GM18867 (cell line): ENCODE results near the gene LRRK2.
"Not testable (repeated sequence)": the region's sequence is repeated elsewhere in the genome, so short reads cannot be mapped to it uniquely, and the experiment has no call there.

Experiments used
- ATAC-seq: cut with Tn5 transposase; IDR thresholded peaks from one replicate; pipeline ENCODE4 v1.9.1; 2021; ENCODE audit warnings: mild to moderate bottlenecking, moderate library complexity; ENCODE audit not compliant: unreplicated experiment

The LRRK2 gene

DNA sequence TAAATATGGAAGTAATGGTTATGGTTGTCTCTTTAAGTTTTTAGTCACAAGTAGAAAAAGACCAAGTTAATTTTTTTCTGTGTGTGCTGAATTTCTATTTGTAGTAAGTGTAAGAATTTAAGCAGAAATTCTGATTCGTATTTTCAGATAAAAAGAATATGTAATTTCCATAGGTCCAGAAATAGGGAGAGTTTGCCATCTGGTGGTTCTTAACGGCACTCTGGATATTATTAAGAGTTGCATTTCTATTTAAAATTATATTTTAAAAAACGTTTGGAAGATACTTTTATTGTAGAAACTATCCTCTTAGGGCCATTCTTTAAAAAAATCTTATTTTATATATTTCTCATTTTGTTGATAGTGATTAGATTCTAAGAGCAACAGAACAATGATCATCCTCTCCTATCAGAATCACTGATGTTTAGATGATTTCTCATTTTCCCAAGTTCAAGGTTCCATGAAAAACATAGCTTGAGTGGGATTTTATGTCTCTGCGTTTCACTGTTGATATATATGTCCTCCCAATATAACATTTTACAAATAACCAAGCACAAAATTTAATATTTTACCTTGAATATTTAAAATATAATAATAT is 88.3 kb downstream of the LRRK2 start:
- no peak for ATAC-seq

DNA sequence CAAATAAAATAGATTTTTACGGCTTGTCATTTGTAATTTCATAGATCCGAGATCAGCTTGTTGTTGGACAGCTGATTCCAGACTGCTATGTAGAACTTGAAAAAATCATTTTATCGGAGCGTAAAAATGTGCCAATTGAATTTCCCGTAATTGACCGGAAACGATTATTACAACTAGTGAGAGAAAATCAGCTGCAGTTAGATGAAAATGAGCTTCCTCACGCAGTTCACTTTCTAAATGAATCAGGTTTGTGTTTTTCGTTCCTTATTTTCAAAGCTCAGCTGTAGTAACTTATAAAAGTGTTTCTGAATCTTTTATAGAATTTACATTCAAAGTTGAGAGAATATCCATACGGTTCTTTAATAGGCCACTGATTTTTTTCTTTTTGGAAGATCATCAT is 89.1 kb downstream of the LRRK2 start:
- ATAC-seq: peak; percentile 76

DNA sequence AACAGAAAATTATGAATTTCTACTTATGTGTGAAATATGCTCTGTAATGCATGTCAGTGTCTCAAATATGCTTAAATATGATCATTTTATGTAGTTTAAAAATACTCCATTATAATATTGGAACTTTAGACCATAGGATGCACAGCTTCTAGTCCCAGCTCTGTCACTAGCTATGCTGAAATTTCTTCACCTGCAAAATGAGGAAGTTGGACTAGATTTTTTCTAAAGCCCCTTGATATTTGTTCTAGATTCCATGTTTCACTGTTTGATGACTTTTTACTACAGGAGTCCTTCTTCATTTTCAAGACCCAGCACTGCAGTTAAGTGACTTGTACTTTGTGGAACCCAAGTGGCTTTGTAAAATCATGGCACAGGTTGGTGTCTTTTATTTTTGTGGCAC is 90.1 kb downstream of the LRRK2 start:
- no peak for ATAC-seq

DNA sequence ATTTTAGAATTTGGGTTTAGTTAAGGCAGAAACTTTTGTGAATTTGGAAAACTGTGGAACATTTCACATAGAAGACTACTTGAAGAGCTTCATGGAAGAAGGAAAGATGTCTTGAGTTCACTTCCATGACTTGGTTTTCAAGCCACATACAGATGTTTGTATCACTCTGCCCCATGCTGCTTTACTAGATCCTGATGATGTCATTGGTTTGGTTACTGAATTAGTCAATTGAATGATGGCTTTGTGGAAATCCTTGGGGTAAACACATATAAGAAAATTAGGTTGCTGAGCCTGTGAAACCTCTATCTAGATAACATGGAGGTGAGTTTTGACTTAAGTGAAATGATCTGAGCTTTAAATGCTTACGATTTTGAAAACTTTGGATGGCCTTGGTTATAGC is 90.6 kb downstream of the LRRK2 start:
- ATAC-seq: no peak

DNA sequence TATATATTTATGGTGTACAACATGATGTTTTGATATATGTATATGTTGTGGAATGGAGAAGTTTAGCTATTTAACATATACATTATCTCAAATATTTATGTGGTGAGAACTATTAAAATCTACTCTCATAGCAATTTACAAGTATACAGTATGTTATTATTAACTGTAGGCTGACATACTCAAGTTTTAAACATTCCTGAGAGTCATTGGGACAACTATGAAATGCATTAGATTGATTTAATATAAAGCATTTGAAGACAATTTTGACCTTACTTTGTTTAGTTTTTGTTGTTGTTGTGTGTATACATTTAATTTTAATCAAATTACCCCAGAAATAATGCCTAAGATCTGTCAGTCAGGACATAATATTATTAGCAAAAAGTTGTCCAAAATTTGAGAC is 99.5 kb downstream of the LRRK2 start:
- no peak for ATAC-seq

DNA sequence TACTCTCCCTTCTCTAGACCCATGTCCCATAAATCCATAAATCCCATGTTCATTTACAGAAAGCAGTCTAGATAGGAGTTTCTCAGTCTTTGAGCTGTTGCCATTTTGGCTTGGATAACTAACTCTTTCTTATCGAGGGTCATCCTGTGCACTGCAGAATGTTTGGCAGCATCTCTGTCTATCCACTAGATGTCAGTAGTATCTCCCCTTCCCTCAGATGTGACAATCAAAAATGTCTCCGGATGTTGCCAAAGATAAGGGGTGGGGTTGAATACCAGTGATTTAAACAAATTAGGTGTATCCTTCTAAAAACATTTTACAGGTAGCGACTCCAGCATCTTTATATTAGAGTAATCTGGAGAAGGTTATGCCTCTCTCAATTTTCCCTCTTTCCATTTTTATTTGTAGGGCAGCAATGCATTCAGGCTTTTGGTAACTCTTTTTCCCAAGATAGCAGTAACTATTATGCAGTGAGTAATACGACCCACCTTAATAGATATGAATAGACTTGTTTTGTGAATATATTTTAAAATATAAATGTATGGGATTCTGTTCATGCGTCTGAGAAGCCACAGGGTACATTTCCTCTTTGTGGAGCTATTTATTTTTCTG is 100.7 kb downstream of the LRRK2 start:
- peak; percentile 92 for ATAC-seq

DNA sequence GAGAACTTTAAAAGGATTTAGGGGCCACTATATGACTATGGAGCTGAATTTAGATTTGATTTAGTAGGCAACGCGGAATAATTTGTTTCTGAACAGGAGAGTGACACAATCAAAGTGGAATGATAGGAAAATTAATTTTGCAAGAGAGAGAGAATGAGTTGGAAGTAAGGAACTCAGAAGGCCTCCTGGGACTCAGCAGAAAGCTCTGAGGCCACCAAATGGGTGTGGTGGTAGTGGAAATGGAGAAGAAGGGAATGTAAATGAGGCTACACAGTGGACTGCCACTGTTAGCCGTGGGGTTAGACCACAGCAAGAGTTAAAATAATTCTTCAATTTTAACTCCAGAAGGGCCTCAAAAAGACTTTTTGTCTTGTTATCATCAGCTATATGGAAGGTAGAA is 102.7 kb downstream of the LRRK2 start:
- ATAC-seq: no peak

DNA sequence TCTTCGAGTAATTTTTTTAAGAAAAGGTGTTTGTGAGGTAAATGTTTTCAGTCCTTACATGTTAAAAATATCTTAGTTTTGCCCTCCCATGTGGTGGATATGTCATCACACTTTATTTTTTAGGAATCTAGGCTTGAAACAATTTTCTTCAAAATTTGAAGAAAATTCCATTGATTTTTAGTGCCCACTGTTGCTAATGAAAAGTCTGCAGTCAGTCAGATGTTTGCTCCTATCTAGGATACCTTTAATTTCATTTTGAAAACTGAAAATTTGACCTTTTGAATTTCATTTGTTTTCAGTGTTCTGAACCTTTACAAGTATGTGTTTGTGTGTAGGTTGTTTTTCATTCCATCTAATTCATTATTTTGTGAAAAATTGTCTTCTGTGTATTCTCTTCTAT is 105.4 kb downstream of the LRRK2 start:
- ATAC-seq: no peak

DNA sequence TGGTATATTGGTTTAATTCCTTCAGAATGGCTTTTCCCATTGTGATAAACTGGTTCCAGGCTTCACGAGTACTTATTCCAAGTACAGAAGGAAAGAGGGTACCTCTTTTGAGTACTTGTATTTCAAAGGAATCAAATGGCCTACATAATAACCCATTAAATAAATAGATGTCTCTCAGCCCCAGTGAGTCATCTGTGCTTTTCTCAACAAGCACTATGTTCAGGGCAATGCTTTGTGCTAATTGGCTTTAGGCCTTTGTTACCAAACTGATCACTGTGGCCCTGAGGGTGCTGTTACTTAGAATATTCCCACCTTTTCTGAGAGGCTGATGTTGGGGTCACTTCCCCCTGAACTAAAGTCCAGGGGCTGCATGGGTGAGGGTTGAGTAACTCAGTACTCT is 107.1 kb downstream of the LRRK2 start:
- ATAC-seq: no peak

DNA sequence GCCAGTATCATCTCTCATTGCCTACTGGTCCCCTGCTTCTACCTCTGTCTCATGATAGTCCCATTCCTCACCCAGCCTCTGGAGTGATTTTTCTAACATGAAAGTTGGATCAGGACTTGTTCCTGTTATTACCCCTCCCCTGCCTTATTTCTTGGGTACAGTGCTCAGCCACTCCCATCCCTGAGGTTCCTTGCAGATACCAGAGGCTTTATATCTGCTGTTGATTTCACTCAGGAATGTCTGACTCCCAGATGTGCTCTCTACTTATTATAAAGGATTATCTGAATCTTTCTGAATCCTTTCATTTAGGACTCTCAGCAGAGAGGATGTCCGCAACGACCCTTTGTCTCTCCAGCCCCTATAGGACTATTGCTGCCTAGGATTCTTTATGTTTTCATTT is 111.2 kb downstream of the LRRK2 start:
- no peak for ATAC-seq

DNA sequence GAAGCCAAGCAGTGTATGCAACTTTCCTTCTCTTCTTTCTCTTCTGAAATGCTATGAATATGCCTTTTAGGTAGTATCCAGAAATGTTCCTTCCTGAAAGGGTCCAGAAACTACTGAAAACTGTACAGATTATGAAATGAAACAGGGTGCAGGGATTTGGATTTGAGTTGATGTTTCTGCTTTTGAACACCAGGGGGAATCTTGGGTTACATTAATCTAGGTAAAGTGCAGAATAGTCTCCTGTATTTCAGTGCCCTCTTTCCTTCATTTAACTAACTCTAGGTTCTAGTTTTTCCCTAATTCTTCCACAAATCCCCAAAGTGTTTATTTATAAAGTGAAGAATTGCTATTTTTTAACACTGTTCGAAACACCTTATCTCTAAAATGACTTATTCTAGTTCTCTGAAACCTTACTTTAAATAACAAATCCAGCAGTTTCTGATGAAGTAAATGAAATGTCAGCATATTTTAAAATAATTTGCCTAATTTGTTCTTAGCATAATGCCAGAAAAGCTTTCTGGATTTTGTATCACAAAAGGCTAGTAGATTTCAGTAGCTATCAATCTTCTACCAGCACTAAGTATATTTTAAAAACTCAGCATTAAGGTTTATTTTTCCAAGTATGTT is 111.9 kb downstream of the LRRK2 start:
- peak; percentile 50 for ATAC-seq

DNA sequence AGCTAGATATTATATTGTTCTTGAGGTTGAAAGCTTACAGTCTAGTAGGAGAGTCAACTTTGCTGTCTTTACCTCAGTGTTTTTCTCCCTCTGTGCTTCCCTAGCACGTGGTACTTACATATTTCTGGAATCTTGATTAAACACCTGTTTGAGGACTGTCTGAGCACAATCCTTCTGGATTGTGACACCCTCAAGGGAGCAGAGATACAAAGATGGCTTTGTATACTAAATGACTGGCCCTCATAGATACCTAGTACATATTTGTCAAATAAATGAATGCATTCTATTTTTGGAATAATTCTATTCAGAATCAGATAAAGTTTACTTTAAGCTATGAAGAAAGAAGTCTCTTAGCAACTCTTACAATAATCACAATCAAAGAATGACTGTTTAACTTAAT is 113.3 kb downstream of the LRRK2 start:
- no peak for ATAC-seq

DNA sequence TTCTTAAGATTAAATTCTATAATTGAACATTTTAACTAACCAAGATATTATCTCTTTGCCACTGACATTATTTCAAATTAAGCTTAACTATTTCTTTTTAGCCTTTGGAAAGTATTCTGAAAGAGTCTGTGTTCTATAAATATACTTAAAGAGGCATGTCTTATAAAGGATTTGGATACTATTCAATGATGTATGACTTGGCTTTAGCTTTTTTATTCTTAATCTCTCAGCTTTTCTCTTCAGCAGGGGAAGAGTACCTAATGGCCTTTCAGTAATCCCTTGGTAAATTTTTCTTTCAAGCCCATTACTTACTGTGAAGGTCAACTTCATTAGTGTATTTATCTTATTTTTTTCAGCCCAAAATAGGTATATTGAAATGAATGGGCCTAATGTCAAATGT is 113.8 kb downstream of the LRRK2 start:
- no peak for ATAC-seq

DNA sequence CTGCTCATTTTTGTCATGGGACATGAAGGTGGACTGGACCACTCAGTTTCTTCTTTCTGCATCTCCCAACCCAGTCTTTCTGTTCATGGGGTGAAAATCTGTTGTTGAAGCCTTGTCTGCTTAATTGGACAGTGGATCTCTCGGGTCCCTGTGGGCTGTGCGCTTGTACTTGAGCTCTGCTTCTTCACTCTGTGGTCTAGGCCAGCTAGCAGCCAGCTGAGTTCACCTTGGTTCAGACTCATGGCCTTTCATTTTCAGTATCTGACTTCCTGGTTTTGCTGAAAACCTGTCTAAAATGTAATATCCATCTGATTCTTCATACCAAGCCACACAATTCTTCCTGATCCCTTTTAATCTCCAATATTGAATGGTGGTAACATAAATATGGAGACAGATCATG is 117.2 kb downstream of the LRRK2 start:
- ATAC-seq: no peak

DNA sequence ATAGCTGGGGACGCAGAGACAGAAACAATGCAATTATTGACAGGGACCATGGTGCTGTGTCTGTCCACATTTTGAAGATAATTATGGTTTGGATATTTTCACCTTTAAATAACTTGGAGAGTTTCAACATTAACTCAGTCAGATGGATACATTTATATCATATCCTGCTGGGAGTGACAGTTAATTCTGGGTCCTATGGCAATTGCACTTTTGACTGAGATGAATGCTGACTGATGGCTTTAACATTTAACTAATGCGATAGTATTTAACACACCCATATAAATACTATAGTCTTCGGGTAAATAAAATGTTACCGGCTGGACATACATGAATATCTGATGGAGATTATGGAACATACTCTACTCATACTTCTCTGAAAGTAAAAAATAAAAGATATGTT is 118.3 kb downstream of the LRRK2 start:
- no peak for ATAC-seq

DNA sequence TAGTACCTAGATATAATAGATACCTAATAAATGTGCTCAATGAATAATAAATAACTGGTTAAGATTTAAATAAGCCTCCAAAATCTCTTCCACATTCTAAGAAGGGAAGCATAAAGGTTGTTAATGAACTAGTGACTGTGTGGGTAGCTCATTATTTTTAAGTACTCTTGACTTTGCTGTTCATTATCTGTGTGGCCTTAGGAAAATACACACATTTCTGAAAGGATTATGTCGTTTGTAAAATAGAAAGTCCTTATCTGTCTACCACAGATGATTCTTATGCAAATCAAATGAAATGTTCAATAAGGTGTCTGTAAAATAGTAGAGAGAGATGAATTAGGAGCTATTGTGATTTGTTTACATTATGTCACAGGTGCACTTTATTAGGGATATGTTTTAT is 119.5 kb downstream of the LRRK2 start:
- ATAC-seq: no peak

DNA sequence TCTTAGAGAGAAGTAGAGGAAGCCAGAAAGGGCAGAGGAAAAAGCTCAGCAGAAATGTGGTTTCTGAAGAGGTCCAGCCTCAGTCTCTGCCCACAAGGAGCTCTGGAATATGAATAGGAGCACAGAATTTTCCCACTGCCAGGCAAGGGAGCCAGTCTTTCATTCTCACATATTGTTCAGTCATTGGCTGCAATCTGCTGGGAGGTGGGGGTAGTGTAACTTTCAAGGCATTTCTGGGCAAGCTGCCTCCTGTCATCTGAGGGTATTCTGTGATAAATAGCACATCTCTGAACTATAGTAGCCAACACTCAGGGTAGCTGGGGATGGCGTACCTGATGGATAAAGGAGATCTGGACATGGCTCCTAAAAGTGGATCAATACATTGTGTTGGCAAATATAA is 127.2 kb downstream of the LRRK2 start:
- no peak for ATAC-seq

DNA sequence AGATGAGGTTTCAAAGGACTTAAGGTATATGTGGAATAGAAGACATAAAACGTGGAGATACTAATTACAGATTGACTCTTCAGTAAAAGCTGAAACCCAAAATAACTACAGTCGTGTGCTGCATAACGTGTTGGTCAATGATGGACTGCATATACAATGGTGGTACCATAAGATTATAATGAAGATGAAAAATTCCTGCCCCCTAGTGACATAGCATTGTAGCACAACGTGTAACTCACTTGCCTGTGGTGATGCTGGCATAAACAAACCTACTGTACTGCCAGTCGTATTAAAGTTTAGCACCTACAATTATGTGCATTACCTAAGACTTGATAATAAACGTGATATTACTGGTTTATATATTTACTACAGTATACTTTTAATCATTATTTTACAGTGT is 150.3 kb downstream of the LRRK2 start:
- no peak for ATAC-seq

DNA sequence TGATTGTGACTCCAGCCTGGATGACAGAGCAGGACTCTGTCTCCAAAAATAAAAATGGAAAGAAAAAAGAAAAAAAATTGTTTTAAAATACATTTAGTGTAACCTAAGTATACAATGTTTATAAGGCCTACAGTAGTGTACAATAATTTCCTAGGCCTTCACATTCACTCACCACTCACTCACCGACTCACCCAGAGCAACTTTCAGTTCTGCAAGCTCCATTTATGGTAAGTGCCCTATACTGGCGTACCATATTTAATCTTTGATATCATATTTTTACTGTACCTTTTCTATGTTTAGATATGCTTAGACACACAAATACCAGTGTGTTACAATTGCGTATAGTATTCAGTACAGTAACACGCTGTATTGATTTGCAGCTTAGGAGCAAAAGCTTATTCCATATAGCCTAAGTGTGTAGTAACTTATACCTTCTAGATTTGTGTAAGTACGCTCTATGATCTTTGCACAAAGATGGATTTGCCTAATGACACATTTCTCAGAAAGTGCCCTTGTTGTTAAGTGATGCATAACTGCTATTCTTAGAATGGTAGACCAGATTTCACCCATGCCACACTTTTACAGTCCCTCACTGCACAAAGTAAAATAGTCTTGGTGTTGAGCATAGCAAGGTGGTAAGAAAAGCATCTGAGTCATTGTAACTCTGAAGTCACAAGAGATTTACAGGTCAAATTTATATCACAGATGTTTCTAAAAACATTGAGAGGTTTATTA is 151.9 kb downstream of the LRRK2 start:
- peak; percentile 73 for ATAC-seq

DNA sequence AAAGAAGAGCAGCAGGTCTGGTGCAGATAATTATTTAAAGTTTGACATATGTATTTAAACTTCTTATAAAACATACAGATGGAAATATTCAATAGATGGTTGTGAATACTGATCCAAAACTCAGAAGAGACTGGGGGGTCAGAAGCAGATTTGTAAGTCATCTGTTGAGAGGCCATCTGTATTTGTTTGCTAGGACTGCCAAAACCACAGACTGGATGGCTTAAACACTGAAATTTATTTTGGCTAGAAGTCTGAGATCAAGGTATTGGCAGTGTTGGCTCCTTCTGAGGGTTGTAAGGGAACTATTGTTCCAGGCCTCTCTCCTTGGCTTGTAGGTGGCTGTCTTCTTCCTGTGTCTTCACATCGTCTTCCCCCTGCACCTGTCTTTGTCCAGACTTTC is 153.9 kb downstream of the LRRK2 start:
- no peak for ATAC-seq

DNA sequence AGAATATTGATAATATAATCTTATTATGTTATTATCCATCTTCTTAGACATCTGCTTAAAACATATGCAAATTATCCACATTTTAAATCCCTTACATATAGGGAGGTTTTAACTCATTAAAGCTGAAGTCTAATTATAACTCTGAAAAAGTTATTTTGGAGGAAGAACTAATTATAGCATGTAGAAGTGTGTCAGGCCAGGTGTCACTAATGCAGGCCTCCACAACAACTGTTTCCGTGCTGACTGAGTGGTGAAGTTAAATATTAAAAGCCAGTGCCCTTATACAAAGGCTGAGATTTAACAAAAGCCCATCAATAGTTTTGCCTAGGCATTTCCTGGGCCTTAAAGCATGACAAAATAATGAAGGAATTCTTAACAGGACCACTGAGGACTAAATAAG is 157.4 kb downstream of the LRRK2 start:
- ATAC-seq: peak; percentile 58

DNA sequence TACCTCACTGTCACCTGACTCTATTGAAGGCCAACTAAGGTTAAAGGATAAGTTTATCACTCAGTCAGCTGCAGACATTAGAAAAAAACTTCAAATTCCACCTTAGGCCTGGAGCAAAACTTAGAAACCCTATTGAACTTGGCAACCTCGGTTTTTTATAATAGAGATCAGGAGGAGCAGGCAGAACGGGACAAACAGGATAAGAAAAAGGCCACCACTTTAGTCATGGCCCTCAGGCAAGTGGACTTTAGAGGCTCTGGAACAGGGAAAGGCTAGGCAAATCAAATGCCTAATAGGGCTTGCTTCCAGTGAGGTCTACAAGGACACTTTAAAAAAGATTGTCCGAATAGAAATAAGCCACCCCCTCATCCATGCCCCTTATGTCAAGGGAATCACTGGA is 162.5 kb downstream of the LRRK2 start:
- not testable (repeated sequence) for ATAC-seq
